Measurements from ENCODE around the gene CRYBG1.

The CRYBG1 gene

GRCh38 chr6:106591111-106591825 lies 230.8 kb downstream of the CRYBG1 start:
- in situ Hi-C loops (cut with MboI; ENCODE audit: low sequenced_read_pairs, unreplicated experiment) = no loop called here
- TF ChIP-seq CTCF (IDR thresholded peaks at IDR 0.05; ENCODE audit: borderline replicate concordance, control extremely low read depth, extremely low read depth, insufficient read depth, missing control alignments) = no peak
- DNase-seq (ENCODE audit: low spot score) = no peak

GRCh38 chr6:106599440-106599839 lies 238.9 kb downstream of the CRYBG1 start:
- DNase-seq (ENCODE audit: low spot score) = no peak
- no peak for TF ChIP-seq CTCF (IDR thresholded peaks at IDR 0.05; ENCODE audit: borderline replicate concordance, control extremely low read depth, extremely low read depth, insufficient read depth, missing control alignments)
- in situ Hi-C loops (cut with MboI; ENCODE audit: low sequenced_read_pairs, unreplicated experiment) = no loop called here

GRCh38 chr6:106600329-106600728 lies 239.8 kb downstream of the CRYBG1 start:
- no peak for DNase-seq (ENCODE audit: low spot score)
- TF ChIP-seq CTCF (IDR thresholded peaks at IDR 0.05; ENCODE audit: borderline replicate concordance, control extremely low read depth, extremely low read depth, insufficient read depth, missing control alignments) = no peak
- in situ Hi-C loops (cut with MboI; ENCODE audit: low sequenced_read_pairs, unreplicated experiment) = no loop called here

- in situ Hi-C loops (cut with MboI; ENCODE audit: low sequenced_read_pairs, unreplicated experiment) = loop anchor here (5.0 kb wide), 1 partner anchor 374 kb away; no protein-coding TSS in a partner anchor
- DNase-seq (ENCODE audit: low spot score) = peak; percentile 51
- TF ChIP-seq CTCF (IDR thresholded peaks at IDR 0.05; ENCODE audit: borderline replicate concordance, control extremely low read depth, extremely low read depth, insufficient read depth, missing control alignments) = peak; percentile 50
Observed at GRCh38 chr6:106608080-106608668, 247.7 kb downstream of the CRYBG1 start.

GRCh38 chr6:106609699-106610098 lies 249.2 kb downstream of the CRYBG1 start:
- in situ Hi-C loops (cut with MboI; ENCODE audit: low sequenced_read_pairs, unreplicated experiment) = loop anchor here (5.0 kb wide), 1 partner anchor 373 kb away; no protein-coding TSS in a partner anchor
- peak; percentile 37 for TF ChIP-seq CTCF (IDR thresholded peaks at IDR 0.05; ENCODE audit: borderline replicate concordance, control extremely low read depth, extremely low read depth, insufficient read depth, missing control alignments)
- no peak for DNase-seq (ENCODE audit: low spot score)

GRCh38 chr6:106611030-106611429 lies 250.5 kb downstream of the CRYBG1 start:
- in situ Hi-C loops (cut with MboI; ENCODE audit: low sequenced_read_pairs, unreplicated experiment) = no loop called here
- no peak for DNase-seq (ENCODE audit: low spot score)
- no peak for TF ChIP-seq CTCF (IDR thresholded peaks at IDR 0.05; ENCODE audit: borderline replicate concordance, control extremely low read depth, extremely low read depth, insufficient read depth, missing control alignments)

Data from GM13976 (cell line).